HG03558 (cell line): ENCODE results near the gene ENG.
"Not testable (repeated sequence)": the region's sequence is repeated elsewhere in the genome, so short reads cannot be mapped to it uniquely, and the experiment has no call there.

ENCODE experiments used
- ATAC-seq: cut with Tn5 transposase; IDR thresholded peaks from one replicate; pipeline ENCODE4 v1.9.1; 2021; ENCODE audit warnings: moderate number of reproducible peaks; ENCODE audit not compliant: unreplicated experiment; ENCODE audit errors: extremely low read depth

The ENG gene

GRCh38 chr9:127781806-127782205, 72.7 kb downstream of the ENG start:
- no peak for ATAC-seq

DNA sequence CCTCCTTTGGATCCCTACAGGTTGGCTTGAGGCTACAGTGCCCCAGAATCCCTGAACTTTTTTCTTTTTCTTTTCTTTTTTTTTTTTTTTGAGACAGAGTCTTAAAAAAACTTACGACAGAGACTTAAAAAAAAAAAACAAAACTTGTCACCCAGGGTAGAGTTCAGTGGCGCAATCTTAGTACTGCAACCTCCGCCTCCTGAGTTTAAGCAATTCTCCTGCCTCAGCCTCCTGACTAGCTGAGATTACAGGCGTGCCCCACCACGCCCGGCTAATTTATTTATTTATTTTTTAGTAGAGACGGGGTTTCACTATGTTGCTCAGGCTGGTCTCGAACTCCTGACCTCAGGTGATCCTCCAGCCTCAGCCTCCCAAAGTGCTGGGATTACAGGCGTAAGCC, 73.5 kb downstream of the ENG start:
- ATAC-seq, result not testable (repeated sequence)

- no peak for ATAC-seq
These were observed 74.2 kb downstream of the ENG start for GRCh38 chr9:127780126-127780885.

DNA sequence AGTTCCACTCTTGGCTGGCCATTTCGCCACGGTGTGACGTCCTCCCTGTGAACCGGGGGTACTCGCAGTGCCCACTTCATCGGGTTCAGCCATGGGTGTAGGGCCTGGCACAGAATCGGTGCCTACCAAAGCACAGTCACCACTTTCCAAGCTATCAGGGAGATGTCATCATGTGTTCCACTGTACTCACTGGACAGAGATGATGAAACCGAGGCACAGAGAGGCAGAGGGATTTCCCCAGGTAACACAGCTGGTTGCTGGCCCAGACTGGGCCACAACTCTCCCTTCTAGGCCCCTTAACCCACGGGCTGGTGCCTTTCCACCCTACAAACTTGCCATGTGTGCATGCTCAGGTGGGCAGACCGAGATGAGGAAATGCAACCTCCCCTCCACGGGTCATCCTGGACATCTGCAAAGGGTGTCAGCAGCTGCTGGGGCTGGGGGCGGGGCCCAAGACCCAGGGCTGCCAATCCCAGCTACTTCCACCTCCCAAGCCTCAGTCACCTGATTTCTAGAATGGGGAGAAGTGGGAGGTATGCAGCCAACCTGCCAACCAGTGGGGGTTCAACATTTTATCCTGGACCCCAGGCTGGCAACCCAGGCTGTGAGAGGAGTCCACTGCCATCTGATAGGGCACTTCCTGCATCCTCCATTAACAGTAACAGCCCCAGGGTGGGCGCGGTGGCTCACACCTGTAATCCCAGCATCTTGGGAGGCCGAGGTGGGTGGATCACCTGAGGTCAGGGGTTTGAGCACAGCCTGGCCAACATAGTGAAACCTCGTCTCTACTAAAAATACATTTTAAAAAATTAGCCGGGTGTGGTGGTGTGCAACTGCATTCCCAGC, 75.1 kb downstream of the ENG start:
- no peak for ATAC-seq

DNA sequence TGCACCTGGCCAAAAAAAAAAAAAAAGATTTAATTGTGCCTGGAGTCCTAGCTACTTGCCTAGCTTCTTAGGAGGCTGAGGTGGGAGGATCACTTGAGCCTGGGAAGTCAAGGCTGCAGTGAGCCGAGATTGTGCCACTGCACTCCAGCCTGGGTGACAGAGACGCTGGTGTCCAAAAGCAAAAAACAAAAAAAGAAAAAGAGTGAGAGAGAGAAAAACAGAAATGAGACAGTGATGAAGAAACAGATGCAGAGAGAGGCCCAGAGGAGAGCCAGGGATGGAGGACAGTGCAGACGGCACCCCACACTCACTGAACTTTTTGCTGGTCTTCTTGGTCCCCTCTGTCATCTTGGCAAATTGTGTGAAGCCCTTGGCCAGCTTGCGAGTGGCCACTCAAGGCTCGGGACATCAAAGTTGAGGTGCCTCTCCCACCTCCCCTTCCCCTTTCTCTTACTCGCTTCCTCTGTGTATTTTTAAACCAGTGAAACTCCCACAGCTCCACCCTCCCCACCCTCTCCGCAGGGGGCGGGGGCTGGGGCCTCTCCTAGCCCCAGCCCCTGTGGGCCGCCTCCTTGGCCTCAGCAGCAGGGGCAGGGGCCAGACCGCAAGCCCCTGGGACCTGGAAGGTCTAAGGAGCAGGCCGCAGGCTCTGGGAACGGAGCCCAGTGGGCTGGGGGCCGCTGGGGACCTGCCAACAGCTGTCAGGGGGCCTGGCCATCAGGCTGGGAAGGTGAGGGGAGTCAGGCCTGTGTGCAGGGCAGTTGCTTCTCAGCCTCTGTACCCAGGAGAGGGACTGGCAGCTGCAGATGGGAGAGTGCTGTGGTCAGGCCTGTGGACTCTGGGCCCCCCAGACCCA, 76.0 kb downstream of the ENG start, which contains the start of gene SH2D3C:
TSS of gene SH2D3C (minus strand) at position 387 of the 856 bp plus-strand sequence. CDS start at position 348, 39 bp downstream.
- no peak for ATAC-seq

GRCh38 chr9:127777368-127777980, 77.0 kb downstream of the ENG start:
- no peak for ATAC-seq

- no peak for ATAC-seq
These were observed 77.6 kb downstream of the ENG start for GRCh38 chr9:127776924-127777289.

- no peak for ATAC-seq
These were observed 78.1 kb downstream of the ENG start for GRCh38 chr9:127776195-127776923.

DNA sequence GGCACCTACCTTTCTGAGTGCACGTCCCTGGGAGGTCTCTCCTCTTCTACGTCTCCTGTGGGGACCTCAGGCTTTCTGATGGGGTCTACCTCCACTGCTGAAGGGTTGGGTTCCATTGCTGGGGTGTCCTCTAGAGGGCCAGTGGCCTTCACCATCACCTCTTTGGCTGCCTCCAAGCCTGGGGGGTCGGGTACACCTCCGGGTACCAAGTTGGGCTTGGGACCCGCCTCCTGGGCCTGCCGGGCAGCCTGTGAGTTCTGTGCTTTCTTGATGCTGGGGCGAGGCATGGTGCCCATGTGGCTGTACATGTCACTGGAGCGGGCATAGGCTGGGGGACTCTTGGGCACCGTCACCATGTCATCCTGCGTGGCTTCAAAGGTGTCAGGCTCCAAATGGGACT, 80.5 kb downstream of the ENG start:
- ATAC-seq, result no peak

DNA sequence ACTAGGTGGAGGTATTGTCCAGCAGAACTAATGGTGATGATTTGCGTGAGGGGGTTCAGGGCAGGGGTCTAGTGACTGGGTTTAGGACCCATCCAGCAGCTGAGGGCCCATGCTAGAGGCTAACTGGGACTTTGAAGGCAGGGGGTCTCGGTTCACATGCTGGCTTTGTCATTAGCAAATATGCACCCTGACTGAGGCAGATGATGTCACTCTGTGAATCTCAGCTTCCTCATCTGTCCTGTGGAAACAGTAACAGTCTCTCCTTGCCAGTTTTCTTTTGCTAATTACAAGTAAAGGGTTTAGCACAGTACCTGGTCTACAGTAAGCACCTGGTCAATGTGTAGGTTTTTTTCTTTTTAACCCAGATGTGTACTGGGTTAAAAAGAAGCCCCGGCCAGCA, 81.2 kb downstream of the ENG start:
- ATAC-seq, result no peak

DNA sequence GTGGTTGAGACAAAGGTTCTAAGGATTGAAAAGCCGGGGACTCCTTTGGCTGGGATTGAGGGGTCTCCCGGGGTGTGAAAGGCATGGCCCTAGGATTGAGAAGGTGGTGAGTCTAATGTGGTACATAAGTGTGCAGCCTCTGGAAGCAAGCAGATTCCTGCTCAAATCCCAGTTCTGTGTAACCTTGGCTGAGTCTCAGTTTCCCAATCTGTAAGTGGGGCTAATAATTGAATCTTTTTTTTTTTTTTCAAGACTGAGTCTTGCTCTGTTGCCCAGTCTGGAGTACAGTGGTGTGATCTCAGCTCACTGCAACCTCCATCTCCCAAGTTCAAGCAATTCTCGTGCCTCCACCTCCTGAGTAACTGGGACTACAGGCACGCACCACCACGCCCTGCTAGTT, 81.9 kb downstream of the ENG start:
- no peak for ATAC-seq

- no peak for ATAC-seq
These were observed 82.8 kb downstream of the ENG start for GRCh38 chr9:127771570-127772189.

DNA sequence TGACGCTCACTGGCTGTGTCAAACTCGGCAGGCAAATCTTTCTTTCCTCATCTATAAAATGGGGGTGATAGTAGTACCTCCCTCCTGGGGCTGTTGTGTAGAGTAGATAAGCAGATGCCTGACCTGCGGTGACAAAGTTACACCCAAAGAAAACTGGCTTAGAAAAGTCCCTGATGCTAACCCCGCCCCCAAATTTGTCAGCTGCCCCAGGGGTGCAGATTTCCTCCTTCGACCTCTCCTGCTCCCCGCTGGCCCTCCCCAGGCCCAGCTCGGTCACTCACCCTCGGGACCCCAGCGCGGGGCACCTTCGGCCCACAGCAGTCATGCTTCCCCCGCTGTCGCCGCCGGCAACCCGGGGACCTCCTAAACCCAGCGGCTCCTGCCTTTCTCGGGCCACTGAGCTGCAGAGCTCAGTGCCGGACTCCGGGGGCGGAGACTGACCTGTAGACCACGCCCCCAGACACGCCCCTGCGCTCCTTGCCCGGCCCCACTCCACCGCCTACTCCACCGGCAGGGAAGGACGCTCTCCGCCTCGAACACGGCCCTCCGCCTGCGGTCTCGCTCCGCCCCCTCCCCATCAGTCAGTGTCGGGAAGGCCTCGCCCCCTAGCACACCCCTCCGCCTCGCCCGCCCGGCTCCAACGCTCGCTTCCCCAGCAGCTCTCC, 83.4 kb downstream of the ENG start:
- peak; percentile 69 for ATAC-seq

GRCh38 chr9:127770583-127770904, 83.9 kb downstream of the ENG start:
- no peak for ATAC-seq

DNA sequence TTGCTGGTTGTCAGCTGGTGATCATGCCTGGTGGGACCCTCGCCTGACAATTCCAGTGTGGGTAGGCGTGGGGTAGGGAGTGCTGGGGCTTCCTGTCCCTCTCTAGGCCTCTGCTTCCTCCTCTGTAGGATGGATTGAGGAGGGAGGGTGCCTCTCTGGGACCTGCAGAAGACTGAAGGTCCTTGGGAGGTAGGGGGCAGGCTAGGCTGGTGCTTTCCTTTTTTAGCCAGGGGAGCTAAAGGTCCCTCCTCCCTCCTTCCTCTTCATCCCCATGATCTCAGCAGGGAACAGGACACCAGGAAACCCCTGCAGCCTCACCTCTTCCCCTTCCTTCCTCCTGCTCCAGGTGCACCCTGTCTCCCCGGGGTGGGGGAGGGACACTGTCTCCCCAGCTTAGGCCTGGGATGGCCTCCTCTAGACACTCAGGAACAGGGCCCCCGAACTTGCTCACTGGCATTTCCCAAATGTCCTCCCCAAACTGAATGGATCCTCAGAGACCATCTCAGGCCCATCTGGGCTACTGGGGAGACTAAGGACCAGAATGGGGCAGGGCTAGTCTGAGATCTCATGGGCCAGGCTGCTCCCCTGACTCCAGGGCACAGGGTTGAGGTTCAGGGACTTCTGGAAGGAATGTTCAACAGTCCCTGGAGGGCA, 84.4 kb downstream of the ENG start:
- ATAC-seq, result no peak

DNA sequence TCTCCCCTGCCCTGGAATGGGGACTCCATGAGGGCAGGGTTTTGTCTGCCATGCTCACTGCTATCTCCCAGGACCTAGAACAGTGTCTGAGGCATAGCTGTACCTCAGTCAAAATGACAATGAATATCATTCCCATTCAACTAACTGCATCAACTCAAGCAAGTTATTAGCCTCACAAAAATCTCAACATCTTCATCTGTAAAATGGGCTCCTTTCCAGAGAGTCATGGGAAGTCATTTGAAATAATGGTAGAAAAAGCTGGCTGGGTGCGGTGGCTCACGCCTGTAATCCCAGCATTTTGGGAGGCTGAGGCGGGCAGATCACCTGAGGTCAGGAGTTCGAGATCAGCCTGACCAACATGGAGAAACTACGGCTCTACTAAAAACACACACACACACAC, 85.4 kb downstream of the ENG start:
- ATAC-seq, result no peak

DNA sequence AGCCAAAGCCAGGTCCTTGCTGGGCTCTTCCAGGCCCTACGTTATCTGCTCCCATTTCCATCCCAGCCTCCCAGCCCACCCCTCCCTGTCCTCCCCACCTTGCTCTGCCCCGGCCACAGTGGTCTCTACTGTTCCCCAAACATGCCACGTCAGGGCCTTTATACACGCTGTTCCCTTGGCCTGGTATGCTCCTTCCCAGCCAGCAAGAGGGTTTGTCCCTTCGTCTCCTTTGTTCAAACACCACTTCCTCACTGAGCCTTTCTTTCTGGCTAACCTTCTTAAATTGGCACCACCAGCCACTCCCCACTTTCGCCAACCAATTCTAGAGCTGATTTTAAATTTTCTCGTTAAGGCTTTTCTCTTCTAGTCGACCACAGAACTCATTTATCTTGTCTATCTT, 85.8 kb downstream of the ENG start:
- ATAC-seq, result no peak

- ATAC-seq, result no peak
These were observed 86.5 kb downstream of the ENG start for GRCh38 chr9:127767909-127768331.
